Fibroblast of skin of right quadriceps (primary cell): Measurements from ENCODE around the gene DYNC2LI1.

ENCODE experiments used
- DNase-seq: peaks from one replicate; pipeline ENCODE4 v3.0.0-alpha.2; 2013

DYNC2LI1 gene

DNA sequence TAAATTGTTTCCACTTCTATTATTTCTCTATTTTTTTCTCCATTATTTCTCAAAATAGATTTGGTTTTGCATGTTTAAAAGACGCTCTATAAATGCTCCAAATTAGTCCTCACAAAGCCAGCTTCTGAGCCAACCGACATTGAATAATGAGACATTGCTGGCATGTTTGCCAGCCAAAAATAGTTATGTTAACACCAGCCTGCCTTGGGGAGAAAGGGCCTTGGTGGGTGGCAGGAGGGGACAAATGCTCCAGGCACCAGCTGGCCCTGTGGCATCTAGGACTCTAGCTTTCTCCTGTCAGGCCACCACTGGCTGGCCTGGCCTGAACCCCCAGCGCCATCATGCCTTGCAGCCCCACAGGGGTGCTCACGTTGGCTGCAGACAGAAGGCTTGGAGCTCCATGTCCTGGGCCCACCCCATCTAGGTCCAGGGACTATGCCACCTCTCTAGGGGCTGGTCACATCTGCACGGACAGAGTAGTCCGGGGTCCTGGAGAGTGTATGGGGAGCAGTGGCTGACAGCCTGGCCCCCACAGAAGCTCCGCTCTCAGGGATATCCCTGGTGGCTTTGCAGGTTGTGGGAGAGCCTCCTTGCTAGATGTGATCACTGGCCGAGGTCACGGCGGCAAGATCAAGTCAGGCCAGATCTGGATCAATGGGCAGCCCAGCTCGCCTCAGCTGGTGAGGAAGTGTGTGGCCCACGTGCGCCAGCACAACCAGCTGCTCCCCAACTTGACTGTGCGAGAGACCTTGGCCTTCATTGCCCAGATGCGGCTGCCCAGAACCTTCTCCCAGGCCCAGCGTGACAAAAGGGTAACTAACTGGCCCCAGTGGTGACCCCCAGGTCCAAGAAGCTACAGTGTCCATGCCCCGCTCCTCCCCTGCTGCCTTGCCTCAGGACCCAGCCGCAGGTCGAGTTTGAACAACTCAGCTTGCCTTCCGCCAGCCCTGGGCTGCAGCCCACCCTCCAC, 77.5 kb downstream of the DYNC2LI1 start:
- no peak for DNase-seq

DNA sequence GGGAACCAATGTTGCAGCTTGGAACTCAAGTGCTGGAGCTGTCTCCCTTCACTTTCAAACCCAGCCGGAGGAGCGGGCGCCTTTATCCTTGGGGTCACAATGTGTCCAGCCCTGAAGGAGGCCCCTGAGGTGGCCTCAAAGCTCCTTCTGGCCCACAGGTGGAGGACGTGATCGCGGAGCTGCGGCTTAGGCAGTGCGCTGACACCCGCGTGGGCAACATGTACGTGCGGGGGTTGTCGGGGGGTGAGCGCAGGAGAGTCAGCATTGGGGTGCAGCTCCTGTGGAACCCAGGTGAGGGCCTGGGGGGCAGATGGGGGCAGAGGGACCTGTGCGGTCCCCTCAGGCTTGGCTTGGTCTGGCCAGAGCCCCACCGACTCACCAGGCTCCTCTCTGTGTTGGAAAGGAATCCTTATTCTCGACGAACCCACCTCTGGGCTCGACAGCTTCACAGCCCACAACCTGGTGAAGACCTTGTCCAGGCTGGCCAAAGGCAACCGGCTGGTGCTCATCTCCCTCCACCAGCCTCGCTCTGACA, 78.4 kb downstream of the DYNC2LI1 start:
- no peak for DNase-seq

DNA sequence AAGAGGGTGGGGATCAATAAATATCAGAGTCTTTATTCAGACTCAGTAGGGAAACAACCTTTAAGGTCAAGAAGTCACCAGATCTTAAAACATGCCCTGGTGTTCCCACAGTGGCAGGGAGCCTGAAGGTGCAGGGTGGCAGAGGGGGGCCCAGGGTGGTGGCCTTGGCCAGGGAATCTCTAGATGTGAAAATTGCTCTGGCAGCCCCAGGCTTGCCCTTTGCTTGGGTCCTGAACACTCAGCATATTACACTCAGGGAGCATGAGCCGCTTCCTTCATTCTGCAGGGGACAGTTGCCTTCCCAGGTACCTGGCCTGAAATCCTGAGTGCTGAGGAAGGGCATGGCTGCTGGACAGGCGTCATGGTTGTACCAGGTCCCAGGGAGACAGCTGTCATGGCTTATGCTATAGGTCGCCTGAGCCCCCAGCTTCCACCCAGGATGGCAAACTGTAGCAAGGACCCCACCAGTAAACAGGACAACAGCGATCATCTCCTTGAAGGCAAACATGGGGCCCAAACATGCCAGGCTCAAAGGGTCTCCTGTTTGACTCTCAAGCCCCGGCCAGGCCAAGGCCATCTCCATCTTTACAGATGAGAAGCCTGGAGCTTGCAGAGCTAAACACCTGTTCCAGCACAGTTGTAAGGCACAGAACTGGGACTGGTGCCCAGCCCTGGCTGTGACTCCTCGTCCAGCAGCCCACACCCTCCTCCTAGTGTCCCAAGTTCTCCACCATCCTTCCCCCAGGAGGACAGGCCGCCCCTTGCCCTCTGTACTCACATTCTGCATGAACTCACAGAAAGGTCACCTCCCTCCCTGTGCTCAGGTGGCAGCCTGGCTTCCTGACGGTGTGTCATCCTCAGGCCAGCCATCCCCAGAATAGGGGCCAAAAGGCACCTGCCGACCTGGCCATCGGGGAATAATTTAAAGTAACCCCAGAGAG, 79.6 kb downstream of the DYNC2LI1 start:
- no peak for DNase-seq

DNA sequence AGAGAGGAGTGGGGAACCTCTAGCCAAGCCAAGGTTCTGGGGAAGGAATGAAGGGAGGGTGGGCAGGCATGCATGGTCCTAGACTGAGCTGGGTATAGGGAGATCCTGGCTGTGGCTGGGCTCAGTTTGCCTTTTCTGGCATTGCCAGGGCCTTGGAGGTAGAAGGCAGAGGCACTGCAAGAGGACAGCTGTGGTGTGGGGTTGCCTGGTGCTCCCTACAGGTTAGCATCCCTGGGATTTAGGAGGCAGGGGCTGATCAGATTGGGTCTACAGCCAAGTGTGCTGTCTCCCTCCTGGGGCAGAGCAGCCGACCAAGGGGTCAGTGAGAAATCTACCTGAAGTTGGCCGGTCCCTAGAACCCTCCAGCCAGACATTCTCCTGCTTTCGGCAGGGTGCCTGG, 80.8 kb downstream of the DYNC2LI1 start:
- no peak for DNase-seq

DNA sequence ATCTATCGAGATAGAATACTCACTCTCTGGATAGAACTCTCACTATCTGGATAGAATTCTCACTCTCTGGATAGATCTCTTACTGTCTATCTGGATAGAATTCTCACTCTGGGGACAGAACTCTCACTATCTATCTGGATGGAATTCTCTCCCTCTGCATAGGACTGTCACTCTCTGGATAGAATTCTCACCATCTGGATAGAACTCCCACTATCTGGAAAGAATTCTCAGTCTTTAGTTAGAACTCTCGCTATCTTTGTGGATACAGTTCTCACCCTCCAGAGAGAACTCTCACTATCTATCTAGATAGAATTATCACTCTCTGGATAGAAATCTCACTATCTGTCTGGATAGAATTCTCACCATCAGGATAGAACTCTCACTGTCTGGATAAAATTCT, 81.5 kb downstream of the DYNC2LI1 start:
- no peak for DNase-seq
